NCI-H1417 treated with DMSO at 0.1 percent for 48 hours (cell line): ENCODE measurements around the gene ATG10.
"Not testable (repeated sequence)": the region's sequence is repeated elsewhere in the genome, so short reads cannot be mapped to it uniquely, and the experiment has no call there.

ENCODE experiments used
- DNase-seq: peaks from one replicate; lab custom pipeline; 2025; lab: John Stamatoyannopoulos, UW

Gene ATG10

DNA sequence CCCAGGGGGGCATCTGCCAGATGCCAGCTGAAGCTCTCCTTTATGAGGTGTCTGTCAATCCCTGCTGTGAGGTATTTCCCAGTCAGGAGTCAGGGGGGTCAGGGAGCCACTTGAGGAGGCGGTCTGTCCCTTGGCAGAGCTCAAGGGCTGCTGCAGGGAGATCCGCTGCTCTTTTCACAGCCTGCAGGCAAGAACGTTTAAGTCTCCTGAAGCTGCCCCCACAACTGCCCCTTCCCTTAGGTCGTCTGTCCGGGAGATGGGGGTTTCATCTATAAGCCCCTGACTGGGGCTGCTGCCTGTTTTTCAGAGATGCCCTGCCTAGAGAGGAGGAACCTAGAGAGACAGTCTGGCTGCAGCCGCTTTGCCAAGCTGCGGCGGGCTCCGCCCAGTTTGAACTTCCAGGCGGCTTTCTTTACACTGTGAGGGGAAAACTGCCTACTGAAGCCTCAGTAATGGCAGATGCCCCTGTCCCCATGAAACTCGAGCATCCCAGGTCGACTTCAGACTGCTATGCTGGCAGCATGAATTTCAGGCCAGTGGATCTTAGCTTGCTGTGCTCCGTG is 158.0 kb downstream of the ATG10 start:
- no peak for DNase-seq

DNA sequence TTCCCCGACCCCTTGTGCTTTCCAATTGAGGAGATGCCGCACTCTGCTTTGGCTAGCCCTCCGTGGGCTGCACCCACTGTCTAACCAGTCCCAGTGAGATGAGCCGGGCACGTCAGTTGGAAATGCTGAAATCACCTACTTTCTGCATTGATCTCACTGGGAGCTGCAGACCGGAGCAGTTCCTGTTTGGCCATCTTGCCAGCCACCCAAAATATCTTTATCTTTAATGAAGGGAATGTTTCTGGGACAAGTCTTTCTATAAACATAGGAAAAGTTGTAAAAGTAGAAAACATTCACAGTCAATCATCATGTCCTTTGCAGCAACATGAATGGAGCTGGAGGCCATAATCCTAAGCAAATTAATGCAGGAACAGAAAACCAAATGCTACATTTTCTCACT is 158.8 kb downstream of the ATG10 start:
- no peak for DNase-seq

DNA sequence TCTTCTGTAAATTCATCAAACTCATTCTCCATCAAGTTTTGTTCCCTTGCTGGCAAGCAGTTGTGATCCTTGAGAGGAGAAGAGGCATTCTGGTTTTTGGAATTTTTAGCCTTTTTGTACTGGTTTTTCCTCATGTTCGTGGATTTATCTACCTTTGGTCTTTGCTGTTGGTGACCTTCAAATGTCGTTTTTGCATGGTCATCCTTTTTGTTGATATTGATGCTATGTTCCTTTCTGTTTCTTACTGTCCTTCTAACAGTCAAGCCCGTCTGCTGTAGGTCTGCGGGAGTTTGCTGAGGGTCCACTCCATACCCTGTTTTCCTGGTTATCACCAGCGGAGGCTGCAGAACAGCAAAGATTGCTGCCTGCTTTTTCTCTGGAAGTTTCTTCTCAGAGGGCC is 165.4 kb downstream of the ATG10 start:
- no peak for DNase-seq

DNA sequence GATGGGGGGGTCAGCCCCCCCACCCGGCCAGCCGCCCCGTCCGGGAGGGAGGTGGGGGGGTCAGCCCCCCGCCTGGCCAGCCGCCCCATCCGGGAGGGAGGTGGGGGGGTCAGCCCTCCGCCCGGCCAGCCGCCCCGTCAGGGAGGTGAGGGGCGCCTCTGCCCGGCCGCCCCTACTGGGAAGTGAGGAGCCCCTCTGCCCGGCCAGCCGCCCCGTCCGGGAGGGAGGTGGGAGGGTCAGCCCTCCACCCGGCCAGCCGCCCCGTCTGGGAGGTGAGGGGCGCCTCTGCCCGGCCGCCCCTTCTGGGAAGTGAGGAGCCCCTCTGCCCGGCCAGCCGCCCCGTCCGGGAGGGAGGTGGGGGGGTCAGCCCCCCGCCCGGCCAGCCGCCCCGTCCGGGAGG is 168.0 kb downstream of the ATG10 start:
- not testable (repeated sequence) for DNase-seq

DNA sequence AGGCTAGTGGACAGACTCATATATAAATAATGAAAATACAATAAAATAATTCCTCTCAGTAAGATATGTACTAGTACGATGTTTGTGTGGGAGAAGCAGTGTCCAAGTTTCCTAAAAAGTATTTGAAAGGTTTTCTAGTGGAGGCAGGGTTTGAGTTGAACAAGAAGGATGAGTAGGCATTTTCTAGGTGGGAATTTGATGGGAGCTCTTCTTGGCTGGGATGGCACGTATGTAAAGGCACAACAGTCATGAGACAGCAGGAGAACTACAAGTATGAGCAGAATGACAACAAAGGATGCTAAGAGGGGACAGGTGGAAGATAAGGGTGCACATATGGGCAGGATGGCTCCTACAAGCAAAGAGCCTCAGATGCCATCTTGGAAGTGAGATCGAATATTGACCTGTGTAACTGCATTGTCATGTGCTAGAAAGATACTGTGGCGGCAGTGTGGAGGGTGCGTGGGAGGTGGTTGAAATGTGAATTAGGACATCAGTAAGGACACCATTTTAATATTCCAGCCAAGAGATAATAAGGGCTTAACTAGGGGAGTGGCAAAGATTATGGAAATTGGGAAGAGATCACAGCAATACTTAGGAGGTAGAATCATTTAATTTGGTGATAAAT is 170.5 kb downstream of the ATG10 start:
- no peak for DNase-seq

DNA sequence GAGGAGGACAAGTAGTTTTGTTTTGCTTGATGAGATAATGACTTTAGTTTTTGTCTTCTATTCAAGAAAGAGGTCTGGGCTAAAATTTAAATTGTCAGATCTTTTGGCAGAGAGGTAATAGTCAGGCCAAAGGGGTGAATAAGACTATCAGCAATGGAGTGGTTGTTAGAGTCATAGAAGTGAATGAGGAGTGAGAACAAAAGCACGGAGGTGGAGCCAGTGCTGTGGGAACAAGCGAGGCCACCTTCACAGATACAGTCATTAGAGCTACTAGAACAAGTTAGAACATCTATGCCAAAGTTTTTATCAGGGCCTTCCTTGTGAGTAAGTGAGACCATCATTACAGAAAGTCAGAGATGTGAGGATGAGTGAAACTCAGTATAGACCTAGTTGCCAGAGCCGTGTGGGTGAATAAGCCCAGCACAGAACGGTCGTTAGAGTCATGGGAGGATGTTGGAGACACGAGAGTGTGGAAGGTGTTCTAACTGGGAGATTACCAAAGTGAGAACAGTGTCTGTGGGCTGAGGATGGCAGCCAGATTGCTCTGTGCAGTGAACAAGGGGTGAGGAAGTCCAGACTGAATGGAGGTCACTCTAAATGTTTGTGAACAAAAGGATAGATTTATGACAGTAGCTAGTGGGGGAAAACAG is 171.2 kb downstream of the ATG10 start:
- DNase-seq = no peak

GRCh38 chr5:82147860-82148573 is 176.2 kb downstream of the ATG10 start:
- DNase-seq = no peak

DNA sequence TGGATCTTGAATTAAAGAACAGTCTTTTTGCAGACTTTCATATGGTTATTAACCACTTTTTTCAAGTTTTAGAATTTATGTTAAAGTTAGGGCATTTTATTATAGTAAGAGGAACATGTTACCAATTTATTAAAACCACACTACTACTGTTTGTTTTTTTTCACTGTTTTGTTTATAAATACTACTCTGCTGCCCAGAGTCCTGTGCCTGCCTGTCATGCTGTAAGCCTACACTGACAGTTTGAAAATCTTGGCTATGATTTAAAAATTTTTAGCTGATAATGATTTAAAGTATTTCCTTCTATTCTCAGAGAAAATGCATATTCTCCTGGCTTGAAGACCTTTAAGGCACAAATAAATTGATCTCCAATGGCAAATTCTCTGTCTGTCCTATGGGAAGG is 177.6 kb downstream of the ATG10 start:
- DNase-seq = no peak

DNA sequence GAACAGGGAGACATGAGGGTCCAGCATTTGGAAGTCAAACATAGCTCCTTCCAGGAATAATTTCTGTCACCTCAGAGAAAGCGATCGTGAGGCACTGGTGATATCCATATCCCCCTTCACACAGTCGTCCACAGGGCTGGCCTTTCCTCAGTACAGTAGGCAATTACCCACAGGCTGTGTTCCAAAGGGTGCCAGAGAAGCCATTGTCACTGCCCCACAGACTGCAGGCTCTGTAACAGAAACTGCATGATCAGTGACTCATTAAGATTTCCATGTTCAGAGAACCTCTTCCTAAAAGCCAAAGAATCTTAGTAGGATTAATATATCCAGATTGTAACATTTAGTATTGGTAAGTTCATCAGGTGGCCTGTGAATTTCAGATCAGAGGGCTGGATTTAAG is 178.7 kb downstream of the ATG10 start:
- DNase-seq = no peak

DNA sequence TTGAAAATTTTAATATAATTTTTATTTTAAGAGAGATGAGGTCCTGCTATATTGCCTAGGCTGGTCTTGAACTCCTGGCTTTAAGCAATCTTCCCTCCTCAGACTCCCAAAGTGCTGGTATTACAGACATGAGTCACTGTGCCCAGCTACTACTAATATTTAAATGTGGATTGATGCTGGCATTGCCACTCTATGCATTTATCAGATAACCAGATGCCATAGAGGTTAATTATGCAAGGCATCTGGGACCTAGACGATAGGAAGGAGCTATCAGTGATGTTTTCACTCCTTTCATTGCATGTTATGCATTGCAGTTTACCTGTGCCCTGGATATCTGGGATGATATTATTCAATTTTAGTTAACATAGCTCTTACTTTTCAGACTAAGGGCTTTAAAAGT is 179.4 kb downstream of the ATG10 start:
- DNase-seq = no peak

GRCh38 chr5:82151662-82152061 is 179.8 kb downstream of the ATG10 start:
- DNase-seq = no peak

GRCh38 chr5:82152978-82153481 is 181.2 kb downstream of the ATG10 start:
- DNase-seq = no peak

DNA sequence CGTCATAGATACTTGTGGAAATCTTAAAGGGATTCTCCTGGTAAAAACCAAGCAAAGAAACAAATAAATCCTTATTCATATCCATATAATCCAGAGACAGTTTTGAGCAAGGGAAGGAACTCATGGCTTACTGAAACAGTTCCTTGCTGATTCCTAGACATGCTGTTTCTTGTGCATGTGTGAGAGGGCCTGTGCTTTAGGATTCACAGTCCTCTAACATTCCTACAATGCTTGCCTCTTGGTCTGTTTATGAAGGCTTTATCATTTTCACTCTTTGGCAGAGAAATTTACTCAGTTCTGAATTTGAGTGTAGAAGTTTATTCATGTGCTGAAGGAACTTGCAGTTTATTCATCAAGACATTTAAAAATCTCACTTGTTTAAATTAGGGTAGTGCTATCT is 183.0 kb downstream of the ATG10 start:
- no peak for DNase-seq

- DNase-seq = no peak
These were observed 183.5 kb downstream of the ATG10 start for GRCh38 chr5:82155305-82155704.

DNA sequence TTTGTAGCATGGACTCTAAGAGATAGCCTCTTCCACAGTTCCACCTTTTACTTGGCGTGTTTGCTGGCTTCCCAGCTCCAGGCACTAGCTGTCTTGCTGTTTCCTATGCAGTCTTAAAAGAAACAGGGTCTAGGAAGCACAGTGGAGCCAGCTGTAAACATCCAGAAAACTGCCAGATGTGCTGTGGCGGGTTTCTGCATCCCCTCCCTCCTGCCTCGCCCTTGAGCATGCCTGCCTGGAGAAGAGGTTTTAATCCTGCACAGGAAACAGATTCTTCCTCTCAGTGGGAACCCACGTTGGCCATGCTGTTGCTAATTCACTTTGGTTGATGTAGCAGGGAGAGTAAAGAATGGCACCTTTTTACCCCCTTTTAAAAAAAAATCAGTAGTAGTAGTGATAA is 185.1 kb downstream of the ATG10 start:
- no peak for DNase-seq

- DNase-seq = no peak
These were observed 187.1 kb downstream of the ATG10 start for GRCh38 chr5:82158755-82159413.

- no peak for DNase-seq
These were observed 189.1 kb downstream of the ATG10 start for GRCh38 chr5:82160948-82161347.

DNA sequence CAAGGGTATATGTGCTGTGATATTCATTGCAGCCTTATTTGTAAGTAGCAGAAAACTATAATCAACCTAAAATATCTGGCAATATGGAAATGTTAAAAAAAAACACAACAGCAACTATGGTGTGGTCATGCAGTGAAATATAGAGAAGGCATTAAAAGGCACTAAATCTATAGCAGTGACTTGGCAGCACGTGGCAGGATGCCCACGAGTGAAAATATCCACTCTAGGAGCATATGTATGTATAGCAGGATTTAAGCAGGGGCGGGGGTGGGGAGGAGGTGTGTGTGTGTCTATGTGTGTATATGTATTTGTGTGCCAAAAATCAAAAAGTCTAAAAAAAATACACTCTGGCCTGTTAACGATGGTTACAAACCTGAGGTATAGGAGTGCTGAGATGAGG is 190.8 kb downstream of the ATG10 start:
- no peak for DNase-seq

- DNase-seq = no peak
These were observed 191.8 kb downstream of the ATG10 start for GRCh38 chr5:82163452-82164175.

GRCh38 chr5:82164176-82164976 is 192.6 kb downstream of the ATG10 start:
- DNase-seq = no peak
